HepG2 (cell line): Measurements from ENCODE around the gene CAMK1D.

Source experiments
- BHLHE40 ChIP-seq: IDR thresholded peaks from 2 replicates; pipeline ENCODE4 v1.6.1; 2011; ENCODE audit warnings: low read length, improper control_type of control experiment
- EZH2 ChIP-seq: conservative IDR thresholded peaks from 2 replicates; pipeline ENCODE4 v1.6.1; 2012; ENCODE audit warnings: mild to moderate bottlenecking, low read depth, low read length, moderate library complexity
- FIP1L1 ChIP-seq: fragments of 200-400 bp; formaldehyde crosslinking; IDR thresholded peaks from 2 replicates; pipeline ENCODE4 v1.6.1; 2018; ENCODE audit warnings: low read depth, mild to moderate bottlenecking, low read length, moderate library complexity, borderline replicate concordance; ENCODE audit not compliant: insufficient read depth
- HOXA7 ChIP-seq: sonication (generic); formaldehyde crosslinking; IDR thresholded peaks from 2 replicates; pipeline ENCODE4 v1.8.1; 2022; ENCODE audit warnings: mild to moderate bottlenecking, missing genetic modification reagents, moderate library complexity
- POLR2A ChIP-seq, 2 experiments: IDR thresholded peaks; 2 replicates each; pipeline ENCODE4 v1.6.1; 2011; ENCODE audit warnings: low read depth in 2 of 2, low read length in 2 of 2, mild to moderate bottlenecking in 1 of 2, moderate library complexity in 1 of 2; ENCODE audit not compliant: insufficient read depth in 1 of 2
- RAD21 ChIP-seq: fragments of 450-650 bp; formaldehyde crosslinking; IDR thresholded peaks from 2 replicates; pipeline ENCODE4 v1.5.0; 2020; ENCODE audit warnings: mild to moderate bottlenecking
- SMC3 ChIP-seq: IDR thresholded peaks from 2 replicates; pipeline ENCODE4 v1.6.1; 2011; ENCODE audit warnings: low read length, improper control_type of control experiment
- ZNF543 ChIP-seq: sonication (generic); formaldehyde crosslinking; IDR thresholded peaks from 2 replicates; pipeline ENCODE4 v1.4.0; 2020; ENCODE audit warnings: mild to moderate bottlenecking, missing genetic modification reagents
- ZNF766 ChIP-seq: sonication (generic); formaldehyde crosslinking; IDR thresholded peaks from 2 replicates; pipeline ENCODE4 v1.5.0; 2020; ENCODE audit warnings: missing genetic modification reagents, borderline replicate concordance
- TF ChIP-seq, protein P1 (sequence below): IDR thresholded peaks from 2 replicates; pipeline ENCODE4 v1.6.1; 2016; ENCODE audit warnings: missing genetic modification reagents, missing compliant biosample characterization
- TF ChIP-seq, protein P2 (sequence below), 2 experiments: IDR thresholded peaks; 2 replicates each; pipeline ENCODE4 v1.6.1; 2011 to 2012; ENCODE audit warnings: low read length in 2 of 2, borderline replicate concordance in 1 of 2, low read depth in 1 of 2, mild to moderate bottlenecking in 1 of 2, moderate library complexity in 1 of 2
- TF ChIP-seq, protein P3 (sequence below): sonication (generic); formaldehyde crosslinking; IDR thresholded peaks from 2 replicates; pipeline ENCODE4 v1.8.1; 2023; ENCODE audit warnings: mild to moderate bottlenecking, missing genetic modification reagents, borderline replicate concordance
- TF ChIP-seq, protein P4 (sequence below): sonication (generic); formaldehyde crosslinking; conservative IDR thresholded peaks from 2 replicates; pipeline ENCODE4 v1.4.0; 2020; ENCODE audit warnings: missing genetic modification reagents

DNA sequence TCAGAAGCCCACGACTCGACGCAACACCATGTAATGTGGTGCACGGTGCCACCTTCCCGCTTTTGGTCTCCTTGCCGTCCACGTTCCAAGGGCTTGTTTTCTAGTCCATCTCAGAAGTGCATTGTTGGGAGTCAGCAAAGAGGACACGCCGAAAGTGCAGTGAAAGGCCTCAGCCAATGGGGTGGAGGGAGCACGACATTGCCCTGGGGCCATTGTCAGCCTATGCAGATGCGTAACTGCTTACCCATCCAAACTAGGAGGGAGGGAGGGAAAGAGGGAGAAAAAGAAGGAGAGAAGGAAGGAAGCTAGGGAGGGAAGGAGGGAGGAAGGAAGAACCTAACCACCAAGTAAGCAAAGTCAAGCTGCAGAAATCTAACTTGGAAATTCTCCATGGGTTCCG is 449.8 kb downstream of the CAMK1D start:
- TF ChIP-seq SMC3 (no peak), ZNF543 (CRISPR knock-in tag) (no peak), EZH2 (no peak), ZNF766 (no peak), FIP1L1 (no peak), POLR2A (IDR thresholded peaks at IDR 0.05; ENCODE audit: insufficient read depth in 1 of 2, low read depth in 2 of 2, low read length in 2 of 2) (no peak), RAD21 (CRISPR knock-in tag) (no peak), BHLHE40 (no peak), HOXA7 (CRISPR knock-in tag) (no peak)
- TF ChIP-seq, protein P1, sequence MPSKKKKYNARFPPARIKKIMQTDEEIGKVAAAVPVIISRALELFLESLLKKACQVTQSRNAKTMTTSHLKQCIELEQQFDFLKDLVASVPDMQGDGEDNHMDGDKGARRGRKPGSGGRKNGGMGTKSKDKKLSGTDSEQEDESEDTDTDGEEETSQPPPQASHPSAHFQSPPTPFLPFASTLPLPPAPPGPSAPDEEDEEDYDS (CRISPR knock-in tag), result no peak
- TF ChIP-seq, protein P2, sequence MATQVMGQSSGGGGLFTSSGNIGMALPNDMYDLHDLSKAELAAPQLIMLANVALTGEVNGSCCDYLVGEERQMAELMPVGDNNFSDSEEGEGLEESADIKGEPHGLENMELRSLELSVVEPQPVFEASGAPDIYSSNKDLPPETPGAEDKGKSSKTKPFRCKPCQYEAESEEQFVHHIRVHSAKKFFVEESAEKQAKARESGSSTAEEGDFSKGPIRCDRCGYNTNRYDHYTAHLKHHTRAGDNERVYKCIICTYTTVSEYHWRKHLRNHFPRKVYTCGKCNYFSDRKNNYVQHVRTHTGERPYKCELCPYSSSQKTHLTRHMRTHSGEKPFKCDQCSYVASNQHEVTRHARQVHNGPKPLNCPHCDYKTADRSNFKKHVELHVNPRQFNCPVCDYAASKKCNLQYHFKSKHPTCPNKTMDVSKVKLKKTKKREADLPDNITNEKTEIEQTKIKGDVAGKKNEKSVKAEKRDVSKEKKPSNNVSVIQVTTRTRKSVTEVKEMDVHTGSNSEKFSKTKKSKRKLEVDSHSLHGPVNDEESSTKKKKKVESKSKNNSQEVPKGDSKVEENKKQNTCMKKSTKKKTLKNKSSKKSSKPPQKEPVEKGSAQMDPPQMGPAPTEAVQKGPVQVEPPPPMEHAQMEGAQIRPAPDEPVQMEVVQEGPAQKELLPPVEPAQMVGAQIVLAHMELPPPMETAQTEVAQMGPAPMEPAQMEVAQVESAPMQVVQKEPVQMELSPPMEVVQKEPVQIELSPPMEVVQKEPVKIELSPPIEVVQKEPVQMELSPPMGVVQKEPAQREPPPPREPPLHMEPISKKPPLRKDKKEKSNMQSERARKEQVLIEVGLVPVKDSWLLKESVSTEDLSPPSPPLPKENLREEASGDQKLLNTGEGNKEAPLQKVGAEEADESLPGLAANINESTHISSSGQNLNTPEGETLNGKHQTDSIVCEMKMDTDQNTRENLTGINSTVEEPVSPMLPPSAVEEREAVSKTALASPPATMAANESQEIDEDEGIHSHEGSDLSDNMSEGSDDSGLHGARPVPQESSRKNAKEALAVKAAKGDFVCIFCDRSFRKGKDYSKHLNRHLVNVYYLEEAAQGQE (IDR thresholded peaks at IDR 0.05; ENCODE audit: borderline replicate concordance in 1 of 2, low read depth in 1 of 2, low read length in 2 of 2), result no peak
- TF ChIP-seq, protein P3, sequence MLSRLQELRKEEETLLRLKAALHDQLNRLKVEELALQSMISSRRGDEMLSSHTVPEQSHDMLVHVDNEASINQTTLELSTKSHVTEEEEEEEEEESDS (CRISPR knock-in tag), result no peak
- TF ChIP-seq, protein P4, sequence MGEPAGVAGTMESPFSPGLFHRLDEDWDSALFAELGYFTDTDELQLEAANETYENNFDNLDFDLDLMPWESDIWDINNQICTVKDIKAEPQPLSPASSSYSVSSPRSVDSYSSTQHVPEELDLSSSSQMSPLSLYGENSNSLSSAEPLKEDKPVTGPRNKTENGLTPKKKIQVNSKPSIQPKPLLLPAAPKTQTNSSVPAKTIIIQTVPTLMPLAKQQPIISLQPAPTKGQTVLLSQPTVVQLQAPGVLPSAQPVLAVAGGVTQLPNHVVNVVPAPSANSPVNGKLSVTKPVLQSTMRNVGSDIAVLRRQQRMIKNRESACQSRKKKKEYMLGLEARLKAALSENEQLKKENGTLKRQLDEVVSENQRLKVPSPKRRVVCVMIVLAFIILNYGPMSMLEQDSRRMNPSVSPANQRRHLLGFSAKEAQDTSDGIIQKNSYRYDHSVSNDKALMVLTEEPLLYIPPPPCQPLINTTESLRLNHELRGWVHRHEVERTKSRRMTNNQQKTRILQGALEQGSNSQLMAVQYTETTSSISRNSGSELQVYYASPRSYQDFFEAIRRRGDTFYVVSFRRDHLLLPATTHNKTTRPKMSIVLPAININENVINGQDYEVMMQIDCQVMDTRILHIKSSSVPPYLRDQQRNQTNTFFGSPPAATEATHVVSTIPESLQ (CRISPR knock-in tag), result no peak
